ENCODE results near the gene SUSD5. TPM values are rescaled to one million over a fixed set of nuclear protein-coding genes. Genes with fewer than 3 reads are reported as not detected.

SUSD5 gene
- total RNA-seq, 1 experiment from 2014 or later: 16.3 TPM

DNA sequence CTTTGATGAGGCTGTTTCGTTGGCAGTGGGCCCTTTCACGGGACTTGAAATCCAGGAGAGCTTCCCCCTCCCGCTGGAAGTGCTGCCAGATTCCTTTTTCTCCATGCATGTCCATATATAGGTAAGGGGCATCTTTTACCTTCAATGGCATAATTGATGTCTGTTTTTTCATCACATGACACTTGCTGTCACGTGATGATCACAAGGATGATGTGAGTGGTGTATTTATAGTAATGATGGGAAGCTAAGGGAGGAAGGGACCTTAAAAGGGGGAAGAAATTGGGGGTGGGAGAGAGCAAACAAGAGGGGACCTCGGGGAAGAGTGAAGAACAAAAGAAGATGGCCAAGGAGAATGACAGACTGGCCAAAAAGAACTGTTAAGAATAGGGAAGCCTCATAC, 11.3 kb upstream of the SUSD5 start:
- intact Hi-C loops (cut with micrococcal nuclease; ENCODE audit: unreplicated experiment): no loop called here
- Histone ChIP-seq H3K36me3 (ENCODE audit: control insufficient read depth, insufficient read depth, low read length) (no peaks in the 10 kb centered on the region), H3K4me3 (ENCODE audit: low read depth in 2 of 2, low read length in 2 of 2) (no peak overlapping the region), H3K27ac (ENCODE audit: low read length) (no peak overlapping the region), H3K9me3 (ENCODE audit: control insufficient read depth, insufficient read depth, low read depth, low read length) (no peaks in the 10 kb centered on the region), H3K27me3 (ENCODE audit: control insufficient read depth, insufficient read depth, low read length) (no peaks in the 10 kb centered on the region), H3K4me1 (ENCODE audit: control insufficient read depth, insufficient read depth, low read length) (no peaks in the 10 kb centered on the region; the same call in 1 of the 2 replicates)
- ATAC-seq: no peak
- no peak for DNase-seq (ENCODE audit: low read depth, low spot score)
- in situ Hi-C loops (cut with HindIII; ENCODE audit: low pct_unique_long_range_greater_than_20kb, low sequenced_read_pairs): no loop called here
- POLR2A ChIA-PET: no interaction called here
- no TSS peak for BruUV-seq (replicated peaks)
- TF ChIP-seq SIN3A (IDR thresholded peaks at IDR 0.05; ENCODE audit: borderline replicate concordance, insufficient read depth, low read depth, low read length) (no peak), POLR2AphosphoS5 (IDR thresholded peaks at IDR 0.05; ENCODE audit: low read depth, low read length) (no peak), TCF7L2 (IDR thresholded peaks at IDR 0.05; ENCODE audit: low read depth, low read length) (no peak)
- TF ChIP-seq, protein P1, sequence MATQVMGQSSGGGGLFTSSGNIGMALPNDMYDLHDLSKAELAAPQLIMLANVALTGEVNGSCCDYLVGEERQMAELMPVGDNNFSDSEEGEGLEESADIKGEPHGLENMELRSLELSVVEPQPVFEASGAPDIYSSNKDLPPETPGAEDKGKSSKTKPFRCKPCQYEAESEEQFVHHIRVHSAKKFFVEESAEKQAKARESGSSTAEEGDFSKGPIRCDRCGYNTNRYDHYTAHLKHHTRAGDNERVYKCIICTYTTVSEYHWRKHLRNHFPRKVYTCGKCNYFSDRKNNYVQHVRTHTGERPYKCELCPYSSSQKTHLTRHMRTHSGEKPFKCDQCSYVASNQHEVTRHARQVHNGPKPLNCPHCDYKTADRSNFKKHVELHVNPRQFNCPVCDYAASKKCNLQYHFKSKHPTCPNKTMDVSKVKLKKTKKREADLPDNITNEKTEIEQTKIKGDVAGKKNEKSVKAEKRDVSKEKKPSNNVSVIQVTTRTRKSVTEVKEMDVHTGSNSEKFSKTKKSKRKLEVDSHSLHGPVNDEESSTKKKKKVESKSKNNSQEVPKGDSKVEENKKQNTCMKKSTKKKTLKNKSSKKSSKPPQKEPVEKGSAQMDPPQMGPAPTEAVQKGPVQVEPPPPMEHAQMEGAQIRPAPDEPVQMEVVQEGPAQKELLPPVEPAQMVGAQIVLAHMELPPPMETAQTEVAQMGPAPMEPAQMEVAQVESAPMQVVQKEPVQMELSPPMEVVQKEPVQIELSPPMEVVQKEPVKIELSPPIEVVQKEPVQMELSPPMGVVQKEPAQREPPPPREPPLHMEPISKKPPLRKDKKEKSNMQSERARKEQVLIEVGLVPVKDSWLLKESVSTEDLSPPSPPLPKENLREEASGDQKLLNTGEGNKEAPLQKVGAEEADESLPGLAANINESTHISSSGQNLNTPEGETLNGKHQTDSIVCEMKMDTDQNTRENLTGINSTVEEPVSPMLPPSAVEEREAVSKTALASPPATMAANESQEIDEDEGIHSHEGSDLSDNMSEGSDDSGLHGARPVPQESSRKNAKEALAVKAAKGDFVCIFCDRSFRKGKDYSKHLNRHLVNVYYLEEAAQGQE (IDR thresholded peaks at IDR 0.05; ENCODE audit: insufficient read depth in 1 of 2, low read depth in 2 of 2, low read length in 1 of 2): no peak
- TF ChIP-seq, protein P2, sequence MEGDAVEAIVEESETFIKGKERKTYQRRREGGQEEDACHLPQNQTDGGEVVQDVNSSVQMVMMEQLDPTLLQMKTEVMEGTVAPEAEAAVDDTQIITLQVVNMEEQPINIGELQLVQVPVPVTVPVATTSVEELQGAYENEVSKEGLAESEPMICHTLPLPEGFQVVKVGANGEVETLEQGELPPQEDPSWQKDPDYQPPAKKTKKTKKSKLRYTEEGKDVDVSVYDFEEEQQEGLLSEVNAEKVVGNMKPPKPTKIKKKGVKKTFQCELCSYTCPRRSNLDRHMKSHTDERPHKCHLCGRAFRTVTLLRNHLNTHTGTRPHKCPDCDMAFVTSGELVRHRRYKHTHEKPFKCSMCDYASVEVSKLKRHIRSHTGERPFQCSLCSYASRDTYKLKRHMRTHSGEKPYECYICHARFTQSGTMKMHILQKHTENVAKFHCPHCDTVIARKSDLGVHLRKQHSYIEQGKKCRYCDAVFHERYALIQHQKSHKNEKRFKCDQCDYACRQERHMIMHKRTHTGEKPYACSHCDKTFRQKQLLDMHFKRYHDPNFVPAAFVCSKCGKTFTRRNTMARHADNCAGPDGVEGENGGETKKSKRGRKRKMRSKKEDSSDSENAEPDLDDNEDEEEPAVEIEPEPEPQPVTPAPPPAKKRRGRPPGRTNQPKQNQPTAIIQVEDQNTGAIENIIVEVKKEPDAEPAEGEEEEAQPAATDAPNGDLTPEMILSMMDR (IDR thresholded peaks at IDR 0.05): no peak
- CTCF ChIA-PET: no interaction called here

DNA sequence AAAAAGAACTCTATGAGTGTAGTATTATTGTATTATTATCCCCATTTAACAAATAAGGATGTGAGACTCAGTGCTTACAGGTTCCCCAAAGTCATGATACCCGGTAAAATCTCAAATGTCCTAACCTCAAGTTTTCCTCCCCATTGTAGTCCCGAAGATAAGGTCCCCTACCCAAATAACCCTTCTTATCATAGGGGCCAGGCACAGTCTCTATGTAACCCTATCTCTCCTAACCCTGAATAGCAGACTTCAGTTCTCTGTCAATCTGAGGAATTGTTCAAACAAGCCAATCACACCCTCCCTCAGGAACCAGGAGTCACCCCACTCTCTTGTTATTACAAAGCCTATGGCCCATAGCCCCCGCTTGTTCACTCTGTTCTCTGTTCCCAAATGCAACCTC, 10.5 kb upstream of the SUSD5 start:
- Histone ChIP-seq H3K9me3 (ENCODE audit: control insufficient read depth, insufficient read depth, low read depth, low read length) (no peaks in the 10 kb centered on the region), H3K4me1 (ENCODE audit: control insufficient read depth, insufficient read depth, low read length) (no peaks in the 10 kb centered on the region; the same call in 1 of the 2 replicates), H3K4me3 (ENCODE audit: low read depth in 2 of 2, low read length in 2 of 2) (no peak overlapping the region), H3K27me3 (ENCODE audit: control insufficient read depth, insufficient read depth, low read length) (no peaks in the 10 kb centered on the region), H3K36me3 (ENCODE audit: control insufficient read depth, insufficient read depth, low read length) (no peaks in the 10 kb centered on the region), H3K27ac (ENCODE audit: low read length) (no peak overlapping the region)
- CTCF ChIA-PET: no interaction called here
- DNase-seq (ENCODE audit: low read depth, low spot score) (no peak), ATAC-seq (no peak)
- BruUV-seq (replicated peaks): no TSS peak
- no peak for TF ChIP-seq POLR2AphosphoS5 (IDR thresholded peaks at IDR 0.05; ENCODE audit: low read depth, low read length)
- TF ChIP-seq, protein P2 (IDR thresholded peaks at IDR 0.05): no peak
- TF ChIP-seq TCF7L2 (IDR thresholded peaks at IDR 0.05; ENCODE audit: low read depth, low read length): no peak
- TF ChIP-seq, protein P1 (IDR thresholded peaks at IDR 0.05; ENCODE audit: insufficient read depth in 1 of 2, low read depth in 2 of 2, low read length in 1 of 2): no peak
- TF ChIP-seq SIN3A (IDR thresholded peaks at IDR 0.05; ENCODE audit: borderline replicate concordance, insufficient read depth, low read depth, low read length): no peak
- intact Hi-C loops (cut with micrococcal nuclease; ENCODE audit: unreplicated experiment) (no loop called here), in situ Hi-C loops (cut with HindIII; ENCODE audit: low pct_unique_long_range_greater_than_20kb, low sequenced_read_pairs) (no loop called here)
- POLR2A ChIA-PET: no interaction called here
